Choroid plexus epithelial cell (primary cell): ENCODE results near the gene DEAF1.
A peak's percentile ranks its signal among the peaks of the same experiment; 100 is the strongest.

Source experiments
- DNase-seq: peaks from one replicate; pipeline ENCODE4 v3.0.0-alpha.2; 2010; ENCODE audit warnings: low read depth
- H3K4me3 ChIP-seq: 2 replicates; pipeline ENCODE4 v1.5.1; 2011; ENCODE audit warnings: low read depth, mild to moderate bottlenecking, control low read depth, low read length, moderate library complexity
- TF ChIP-seq, protein P1 (sequence below): conservative IDR thresholded peaks from 2 replicates; pipeline ENCODE4 v1.5.1; 2011; ENCODE audit warnings: low read depth, mild to moderate bottlenecking, control low read depth, inconsistent platforms, low read length, moderate library complexity

DEAF1 gene

DNA sequence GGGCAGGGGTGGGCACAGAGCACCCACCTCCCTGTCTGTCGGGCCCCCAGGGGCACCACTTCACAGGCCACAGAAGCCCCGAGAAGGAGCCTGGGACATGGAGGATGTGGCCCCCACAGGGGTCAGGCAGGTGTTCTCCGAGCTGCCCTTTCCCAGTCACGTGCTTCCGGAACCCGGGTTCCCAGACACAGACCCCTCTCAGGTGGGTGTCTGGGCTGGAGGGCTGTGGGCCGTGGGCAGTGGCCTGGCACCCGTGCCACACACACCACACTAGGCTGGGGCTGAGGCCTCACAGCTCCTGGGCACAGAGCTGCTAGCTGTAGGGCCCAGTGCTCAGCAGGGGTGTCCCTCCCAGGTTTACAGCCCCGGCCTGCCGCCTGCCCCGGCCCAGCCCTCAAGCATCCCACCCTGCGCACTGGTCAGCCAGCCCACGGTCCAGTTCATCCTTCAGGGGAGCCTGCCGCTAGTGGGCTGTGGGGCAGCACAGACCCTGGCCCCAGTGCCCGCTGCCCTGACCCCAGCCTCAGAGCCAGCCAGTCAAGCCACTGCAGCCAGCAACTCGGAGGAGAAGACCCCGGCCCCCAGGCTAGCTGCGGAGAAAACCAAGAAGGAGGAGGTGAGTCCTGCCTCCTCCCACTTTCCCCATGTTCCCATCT is 84.7 kb downstream of the DEAF1 start:
- TF ChIP-seq, protein P1, sequence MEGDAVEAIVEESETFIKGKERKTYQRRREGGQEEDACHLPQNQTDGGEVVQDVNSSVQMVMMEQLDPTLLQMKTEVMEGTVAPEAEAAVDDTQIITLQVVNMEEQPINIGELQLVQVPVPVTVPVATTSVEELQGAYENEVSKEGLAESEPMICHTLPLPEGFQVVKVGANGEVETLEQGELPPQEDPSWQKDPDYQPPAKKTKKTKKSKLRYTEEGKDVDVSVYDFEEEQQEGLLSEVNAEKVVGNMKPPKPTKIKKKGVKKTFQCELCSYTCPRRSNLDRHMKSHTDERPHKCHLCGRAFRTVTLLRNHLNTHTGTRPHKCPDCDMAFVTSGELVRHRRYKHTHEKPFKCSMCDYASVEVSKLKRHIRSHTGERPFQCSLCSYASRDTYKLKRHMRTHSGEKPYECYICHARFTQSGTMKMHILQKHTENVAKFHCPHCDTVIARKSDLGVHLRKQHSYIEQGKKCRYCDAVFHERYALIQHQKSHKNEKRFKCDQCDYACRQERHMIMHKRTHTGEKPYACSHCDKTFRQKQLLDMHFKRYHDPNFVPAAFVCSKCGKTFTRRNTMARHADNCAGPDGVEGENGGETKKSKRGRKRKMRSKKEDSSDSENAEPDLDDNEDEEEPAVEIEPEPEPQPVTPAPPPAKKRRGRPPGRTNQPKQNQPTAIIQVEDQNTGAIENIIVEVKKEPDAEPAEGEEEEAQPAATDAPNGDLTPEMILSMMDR = no peak
- no peak for DNase-seq
- H3K4me3 ChIP-seq = no peak overlapping the region

- no peak for DNase-seq
- TF ChIP-seq, protein P1 = no peak
- no peak overlapping the region for H3K4me3 ChIP-seq
Measured at GRCh38 chr11:609341-609811, 85.6 kb downstream of the DEAF1 start.

DNA sequence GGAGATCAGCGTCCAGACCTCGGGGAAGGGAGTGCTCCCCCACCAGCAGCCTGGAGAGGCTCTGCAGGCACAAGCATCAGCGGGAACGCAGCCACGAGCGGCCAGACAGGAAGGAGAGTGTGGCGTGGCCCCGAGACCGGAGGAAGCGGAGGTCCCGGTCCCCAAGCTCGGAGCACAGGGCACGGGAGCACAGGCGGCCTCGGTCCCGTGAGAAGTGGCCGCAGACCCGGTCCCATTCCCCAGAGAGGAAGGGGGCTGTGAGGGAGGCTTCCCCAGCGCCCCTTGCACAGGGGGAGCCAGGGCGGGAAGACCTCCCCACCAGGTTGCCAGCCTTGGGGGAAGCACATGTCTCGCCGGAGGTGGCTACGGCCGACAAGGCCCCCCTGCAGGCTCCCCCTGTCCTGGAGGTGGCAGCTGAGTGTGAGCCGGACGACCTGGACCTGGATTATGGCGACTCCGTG is 86.2 kb downstream of the DEAF1 start:
- TF ChIP-seq, protein P1 = no peak
- no peak for DNase-seq
- H3K4me3 ChIP-seq = no peak overlapping the region

GRCh38 chr11:607971-608659 is 86.9 kb downstream of the DEAF1 start:
- no peak overlapping the region for H3K4me3 ChIP-seq
- no peak for DNase-seq
- TF ChIP-seq, protein P1 = no peak

DNA sequence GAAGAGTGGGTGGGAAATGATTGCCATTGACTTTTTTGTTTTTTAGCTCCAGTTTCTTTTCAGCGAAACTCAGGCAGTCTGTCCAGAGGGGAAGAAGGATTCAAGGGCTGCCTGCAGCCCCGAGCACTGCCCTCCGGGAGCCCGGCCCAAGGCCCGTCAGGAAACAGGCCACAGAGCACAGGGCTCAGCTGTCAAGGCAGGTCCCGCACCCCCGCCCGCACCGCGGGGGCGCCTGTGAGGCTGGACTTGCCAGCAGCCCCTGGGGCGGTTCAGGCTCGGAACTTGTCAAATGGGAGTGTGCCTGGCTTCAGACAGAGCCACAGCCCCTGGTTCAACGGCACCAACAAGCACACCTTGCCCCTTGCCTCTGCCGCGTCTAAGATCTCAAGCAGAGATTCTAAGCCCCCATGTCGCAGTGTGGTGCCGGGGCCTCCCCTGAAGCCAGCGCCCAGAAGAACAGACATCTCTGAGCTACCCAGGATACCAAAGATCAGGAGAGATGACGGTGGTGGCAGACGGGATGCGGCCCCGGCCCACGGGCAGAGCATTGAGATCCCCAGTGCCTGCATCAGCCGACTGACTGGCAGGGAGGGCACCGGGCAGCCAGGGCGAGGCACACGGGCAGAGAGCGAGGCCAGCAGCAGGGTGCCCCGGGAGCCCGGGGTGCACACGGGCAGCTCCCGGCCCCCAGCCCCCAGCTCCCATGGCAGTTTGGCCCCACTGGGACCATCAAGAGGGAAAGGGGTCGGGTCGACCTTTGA is 87.8 kb downstream of the DEAF1 start:
- H3K4me3 ChIP-seq = no peak overlapping the region
- TF ChIP-seq, protein P1 = no peak
- no peak for DNase-seq

- TF ChIP-seq, protein P1 = no peak
- DNase-seq = peak; percentile 31
- no peak overlapping the region for H3K4me3 ChIP-seq
Measured at GRCh38 chr11:606245-606644, 88.8 kb downstream of the DEAF1 start.
